Kidney glomerular epithelial cell (primary cell): ENCODE results near the gene SRRM3.
"Not testable (repeated sequence)": the region's sequence is repeated elsewhere in the genome, so short reads cannot be mapped to it uniquely, and the experiment has no call there.

ENCODE experiments used
- DNase-seq: peaks from one replicate; lab custom pipeline; 2025; lab: John Stamatoyannopoulos, UW

SRRM3 gene

DNA sequence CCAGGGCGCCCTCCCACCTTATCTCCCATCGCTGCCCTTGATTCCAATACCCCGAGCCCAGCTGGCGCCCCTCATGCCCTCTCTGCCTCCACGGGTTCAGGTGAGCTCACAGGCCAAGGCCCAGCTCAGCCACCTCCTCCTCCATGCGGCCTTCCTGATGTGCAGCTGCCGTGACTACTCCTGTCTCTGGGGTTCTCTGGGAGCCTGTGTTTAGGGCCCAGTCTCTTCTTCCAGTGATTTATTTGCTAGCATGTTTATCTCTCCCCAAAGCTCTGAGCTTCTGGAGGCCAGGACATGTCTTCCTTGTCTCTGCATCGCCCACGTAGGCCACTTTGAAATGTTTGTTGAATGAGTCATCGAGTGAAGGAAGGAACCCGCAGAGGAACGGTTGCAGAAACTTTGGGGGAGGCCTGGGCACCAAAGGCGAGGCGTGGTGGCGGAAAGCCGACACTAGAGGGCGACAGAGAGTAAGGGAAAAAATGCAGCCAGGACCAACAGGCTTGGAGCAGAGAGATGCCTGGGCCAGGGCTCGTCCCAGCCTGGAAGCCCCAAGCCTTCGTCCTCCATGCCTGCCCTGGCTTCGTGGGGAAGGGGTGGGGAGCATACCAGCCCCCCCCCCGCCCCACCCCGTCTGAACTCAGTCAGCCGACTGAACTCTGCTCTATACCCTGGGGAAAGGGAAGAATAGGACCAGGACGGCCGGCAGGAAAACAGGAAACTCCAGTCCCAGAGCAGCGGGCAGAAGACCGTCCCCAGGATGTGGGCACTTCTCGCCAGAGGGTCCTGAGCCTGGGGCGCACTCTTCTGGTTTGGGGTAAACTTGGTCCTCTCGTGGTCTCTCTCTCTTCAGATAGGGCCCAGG is 89.9 kb downstream of the SRRM3 start:
- peak; percentile 98 for DNase-seq

DNA sequence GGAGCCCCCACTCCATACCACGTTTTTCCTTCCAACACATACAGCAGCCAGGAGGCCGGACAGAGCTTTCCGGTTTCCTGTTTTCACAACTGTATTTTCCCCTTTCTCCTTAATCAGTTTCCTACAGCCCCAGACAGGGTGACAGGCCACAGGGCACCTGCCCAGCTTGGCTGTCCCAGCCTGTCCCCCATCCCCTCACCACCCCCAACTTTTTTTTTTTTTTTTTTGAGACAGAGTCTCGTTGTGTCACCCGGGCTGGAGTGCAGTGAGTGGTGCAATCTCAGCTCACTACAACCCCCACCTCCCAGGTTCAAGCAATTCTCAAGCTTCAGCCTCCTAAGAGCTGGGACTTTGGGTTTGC is 90.5 kb downstream of the SRRM3 start:
- no peak for DNase-seq

DNA sequence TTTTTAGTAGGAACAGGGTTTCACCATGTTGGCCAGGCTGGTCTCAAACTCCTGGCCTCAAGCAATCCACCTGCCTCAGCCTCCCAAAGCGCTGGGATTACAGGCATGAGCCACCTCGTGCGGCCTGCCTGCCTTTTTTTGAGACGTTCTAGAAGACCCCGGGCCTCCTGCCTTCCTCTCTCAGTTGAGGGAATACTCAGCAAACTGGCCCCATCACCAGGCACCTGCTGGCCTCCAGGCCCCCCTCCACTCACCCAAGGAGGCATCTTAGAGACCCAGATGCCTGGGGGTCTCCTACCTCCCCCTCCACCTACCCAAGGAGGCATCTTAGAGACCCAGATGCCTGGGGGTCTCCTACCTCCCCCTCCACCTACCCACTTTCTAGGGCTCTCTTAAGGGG is 91.2 kb downstream of the SRRM3 start:
- not testable (repeated sequence) for DNase-seq

DNA sequence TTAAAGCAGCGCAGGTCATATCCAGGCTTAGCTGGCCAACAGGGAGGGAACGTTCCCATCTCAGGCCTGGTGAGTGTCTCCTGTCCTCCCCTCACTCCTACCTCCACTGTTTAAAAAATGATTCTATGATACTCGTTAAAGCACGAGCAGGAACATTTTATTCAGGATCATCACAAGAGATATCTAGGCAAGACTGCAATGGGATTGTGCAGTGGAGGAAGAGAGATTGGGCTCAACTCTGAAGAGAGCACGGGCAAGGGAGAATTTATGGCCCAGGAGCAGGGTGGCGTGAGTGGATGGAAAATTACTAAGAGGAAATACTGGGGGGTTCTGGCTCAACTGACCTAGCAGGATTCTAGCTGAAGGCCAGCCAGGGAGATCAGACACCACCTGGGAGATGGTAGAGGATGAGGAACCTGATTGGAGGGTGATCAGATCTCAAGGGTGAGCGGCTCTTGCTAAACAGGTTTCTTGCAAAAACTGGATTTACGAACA is 91.8 kb downstream of the SRRM3 start:
- DNase-seq, result no peak

DNA sequence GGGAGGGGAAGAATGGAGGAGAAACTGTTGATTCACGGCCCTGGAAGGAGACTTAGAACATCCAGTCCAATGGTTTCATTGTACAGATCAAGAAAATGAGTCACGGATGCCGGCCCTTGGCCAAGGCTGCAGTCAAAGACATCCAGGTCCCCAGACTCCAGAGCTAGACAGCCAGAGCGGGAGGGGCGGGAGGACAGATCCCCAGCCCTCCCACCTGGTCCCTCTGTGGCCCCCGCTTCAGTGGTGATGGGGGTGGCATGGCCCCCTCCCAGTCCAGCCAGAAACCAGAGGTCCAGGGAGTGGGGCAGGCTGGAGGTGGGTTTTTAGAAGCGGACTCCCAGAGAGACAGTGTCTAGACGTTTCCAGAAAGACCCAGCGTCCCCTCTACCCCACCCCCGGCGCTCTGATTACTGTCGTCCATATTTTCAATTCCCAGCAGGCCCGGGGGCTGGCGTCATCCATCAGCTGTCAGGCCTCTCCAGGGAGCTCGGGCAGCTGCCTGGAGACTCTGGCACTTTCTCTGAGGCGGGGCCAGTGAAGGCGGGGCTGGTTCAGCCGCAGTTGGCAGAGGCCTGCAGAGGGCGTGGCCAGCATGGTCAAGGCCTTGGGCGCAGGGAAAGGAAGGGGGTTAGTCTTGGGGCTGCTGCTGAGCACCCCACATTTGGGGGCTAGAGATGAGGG is 92.8 kb downstream of the SRRM3 start:
- peak; percentile 82 for DNase-seq

DNA sequence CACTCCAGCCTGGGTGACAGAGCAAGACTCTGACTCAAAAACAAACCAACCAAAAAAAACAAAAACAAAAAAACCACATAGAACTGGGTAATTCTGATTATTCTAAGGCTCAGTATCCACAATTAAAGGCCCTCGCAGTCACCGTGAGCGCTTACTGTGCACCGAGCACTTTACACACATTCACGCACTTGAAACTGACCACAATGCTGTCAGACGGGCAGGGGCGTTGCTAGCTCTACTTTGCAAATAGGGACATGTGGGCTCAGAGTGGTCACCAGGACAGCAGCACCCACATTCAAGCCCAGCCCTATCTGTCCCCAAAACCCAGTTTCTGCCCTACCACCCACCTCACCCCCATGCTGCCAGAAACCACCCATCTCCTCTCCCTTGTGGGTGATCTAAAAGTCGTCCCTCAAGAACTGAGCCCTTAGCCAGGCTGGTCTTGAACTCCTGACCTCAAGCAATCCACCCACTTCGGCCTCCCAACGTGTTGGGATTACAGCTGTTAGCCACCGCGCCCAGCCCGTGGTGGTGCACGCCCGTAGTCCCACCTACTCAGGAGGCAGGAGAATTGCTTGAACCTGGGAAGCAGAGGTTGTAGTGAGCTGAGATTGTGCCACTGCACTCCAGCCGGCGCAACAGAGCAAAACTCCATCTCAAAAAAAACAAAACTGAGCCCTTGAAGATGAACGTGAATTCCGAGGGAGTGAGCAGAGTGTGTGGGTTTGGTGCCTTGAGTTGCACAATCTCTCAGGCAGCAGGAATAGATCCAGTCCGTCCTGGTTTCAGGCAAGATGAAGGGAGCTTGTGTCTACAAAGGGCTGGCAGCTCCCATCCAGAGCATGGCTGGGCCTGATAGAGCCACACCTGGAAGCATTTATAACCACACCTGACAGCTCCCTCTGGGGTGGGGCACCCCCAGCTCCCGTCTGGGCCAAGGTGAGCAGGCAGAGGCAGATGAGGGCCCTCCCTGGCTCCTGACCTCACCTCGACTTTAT is 95.3 kb downstream of the SRRM3 start:
- DNase-seq, result peak; percentile 78

DNA sequence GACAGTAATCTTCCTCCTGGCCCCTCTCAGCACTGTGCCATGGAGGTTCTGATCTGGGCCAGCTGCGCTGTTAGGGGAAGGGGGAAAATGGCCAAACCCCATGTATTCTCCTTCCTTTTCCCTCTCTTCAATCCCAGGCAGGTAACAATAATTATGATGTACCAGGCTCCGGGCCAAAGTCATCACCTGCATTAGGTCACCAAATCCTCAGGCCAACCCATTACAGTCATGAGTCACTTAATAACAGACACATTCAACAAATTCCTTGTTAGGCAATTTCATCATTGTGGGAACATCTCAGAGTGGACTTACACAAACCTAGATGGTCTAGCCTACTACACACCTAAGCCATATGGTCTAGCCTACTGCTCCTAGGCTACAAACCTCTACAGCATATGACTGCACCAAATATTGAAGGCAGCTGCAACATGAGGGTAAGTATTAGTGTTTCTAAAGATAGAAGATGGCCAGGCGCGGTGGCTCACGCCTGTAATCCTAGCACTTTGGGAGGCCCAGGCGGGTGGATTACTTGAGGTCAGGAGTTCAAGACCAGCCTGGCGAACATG is 98.6 kb downstream of the SRRM3 start:
- DNase-seq, result peak; percentile 93

DNA sequence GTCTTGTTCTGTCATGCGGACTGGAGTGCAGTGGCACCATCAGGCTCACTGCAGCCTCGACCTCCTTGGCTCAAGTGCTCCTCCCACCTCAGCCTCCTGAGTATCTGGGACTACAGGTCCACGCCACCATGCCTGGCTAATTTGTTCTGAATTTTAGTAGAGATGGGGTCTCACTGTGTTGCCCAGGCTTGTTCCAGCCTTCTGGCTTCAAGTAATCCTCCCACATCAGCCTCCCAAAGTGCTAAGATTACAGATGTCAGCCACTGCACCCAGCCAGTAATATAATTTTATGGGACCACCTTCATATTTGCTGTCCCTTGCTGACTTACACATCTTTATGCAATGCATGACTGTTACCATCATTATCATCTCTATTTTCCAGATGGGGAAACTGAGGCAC is 99.3 kb downstream of the SRRM3 start:
- no peak for DNase-seq

DNA sequence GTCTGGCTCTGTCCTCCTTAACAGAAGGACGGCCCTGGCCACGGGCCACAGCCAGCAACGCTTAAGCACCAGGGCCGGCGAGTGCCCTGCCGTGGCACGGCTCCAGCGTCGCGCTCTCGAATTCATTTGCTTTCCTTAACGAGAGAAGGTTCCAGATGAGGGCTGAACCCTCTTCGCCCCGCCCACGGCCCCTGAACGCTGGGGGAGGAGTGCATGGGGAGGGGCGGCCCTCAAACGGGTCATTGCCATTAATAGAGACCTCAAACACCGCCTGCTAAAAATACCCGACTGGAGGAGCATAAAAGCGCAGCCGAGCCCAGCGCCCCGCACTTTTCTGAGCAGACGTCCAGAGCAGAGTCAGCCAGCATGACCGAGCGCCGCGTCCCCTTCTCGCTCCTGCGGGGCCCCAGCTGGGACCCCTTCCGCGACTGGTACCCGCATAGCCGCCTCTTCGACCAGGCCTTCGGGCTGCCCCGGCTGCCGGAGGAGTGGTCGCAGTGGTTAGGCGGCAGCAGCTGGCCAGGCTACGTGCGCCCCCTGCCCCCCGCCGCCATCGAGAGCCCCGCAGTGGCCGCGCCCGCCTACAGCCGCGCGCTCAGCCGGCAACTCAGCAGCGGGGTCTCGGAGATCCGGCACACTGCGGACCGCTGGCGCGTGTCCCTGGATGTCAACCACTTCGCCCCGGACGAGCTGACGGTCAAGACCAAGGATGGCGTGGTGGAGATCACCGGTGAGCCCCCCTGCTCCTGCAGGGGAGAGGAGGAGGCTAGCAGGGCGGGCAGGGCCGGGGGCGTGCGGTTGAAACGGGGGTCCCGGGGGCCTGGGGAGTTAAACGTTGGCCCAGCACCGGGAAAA is 100.9 kb downstream of the SRRM3 start, which contains the start of gene HSPB1:
HSPB1 (plus strand) TSS at position 327 of the 855 bp plus-strand sequence; CDS start at position 367, 40 bp downstream.
- peak; percentile 85 for DNase-seq

DNA sequence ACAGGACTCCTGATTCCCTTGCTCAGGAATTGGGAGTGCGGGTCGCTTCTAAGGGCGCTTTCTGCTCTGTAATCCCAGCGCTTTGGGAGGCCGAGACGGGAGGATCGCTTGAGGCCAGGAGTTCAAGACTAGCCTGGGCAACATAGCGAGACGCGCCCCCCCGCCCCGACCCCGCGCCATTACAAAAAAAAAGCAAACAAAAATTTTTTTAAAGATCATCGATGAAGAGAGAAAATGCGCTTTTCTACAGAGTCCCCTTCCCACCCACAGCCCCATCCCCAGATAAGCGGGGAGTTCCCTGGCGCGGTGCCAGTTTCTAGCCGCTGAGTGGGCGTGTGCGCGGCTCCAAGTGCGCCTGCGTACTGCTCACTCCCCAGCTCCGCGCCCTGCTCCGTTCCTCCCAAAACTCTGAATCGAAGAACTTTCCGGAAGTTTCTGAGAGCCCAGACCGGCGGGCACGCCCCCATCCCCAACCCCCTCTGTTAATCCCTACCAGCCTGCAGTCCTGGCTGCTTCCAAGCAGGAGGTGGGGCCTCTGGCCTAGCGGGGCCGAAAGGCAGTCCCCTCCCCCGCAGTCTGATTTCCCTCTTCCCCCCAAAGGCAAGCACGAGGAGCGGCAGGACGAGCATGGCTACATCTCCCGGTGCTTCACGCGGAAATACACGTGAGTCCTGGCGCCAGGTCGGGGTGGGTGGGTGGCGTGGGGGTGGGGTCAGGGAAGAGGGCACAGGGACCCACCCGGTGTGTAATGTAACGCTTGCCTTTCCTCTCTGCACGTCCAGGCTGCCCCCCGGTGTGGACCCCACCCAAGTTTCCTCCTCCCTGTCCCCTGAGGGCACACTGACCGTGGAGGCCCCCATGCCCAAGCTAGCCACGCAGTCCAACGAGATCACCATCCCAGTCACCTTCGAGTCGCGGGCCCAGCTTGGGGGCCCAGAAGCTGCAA is 101.8 kb downstream of the SRRM3 start:
- peak; percentile 84 for DNase-seq

DNA sequence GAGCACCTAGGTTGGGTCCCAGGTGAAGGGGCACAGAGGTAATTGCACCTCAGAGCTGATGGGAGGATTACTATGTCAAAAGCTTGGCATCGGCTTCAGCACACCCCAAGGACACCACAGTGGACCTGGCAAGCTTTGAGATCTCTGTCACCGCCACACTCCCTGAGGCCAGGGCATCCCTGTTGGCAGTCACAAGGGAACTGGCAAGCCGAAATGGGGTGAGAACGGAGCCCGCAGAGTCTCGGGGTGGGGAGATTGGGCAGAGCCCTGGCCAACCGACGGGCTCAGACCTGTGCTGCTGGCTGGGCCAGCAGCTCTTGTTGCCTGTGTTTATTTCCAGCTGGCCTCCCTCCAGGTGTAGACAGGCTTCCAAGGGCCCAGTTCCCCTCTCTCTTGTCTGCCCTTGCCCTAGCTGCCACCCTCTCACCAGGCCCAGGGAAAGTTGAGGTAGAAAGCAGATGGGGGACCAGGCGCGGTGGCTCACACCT is 103.2 kb downstream of the SRRM3 start:
- no peak for DNase-seq

DNA sequence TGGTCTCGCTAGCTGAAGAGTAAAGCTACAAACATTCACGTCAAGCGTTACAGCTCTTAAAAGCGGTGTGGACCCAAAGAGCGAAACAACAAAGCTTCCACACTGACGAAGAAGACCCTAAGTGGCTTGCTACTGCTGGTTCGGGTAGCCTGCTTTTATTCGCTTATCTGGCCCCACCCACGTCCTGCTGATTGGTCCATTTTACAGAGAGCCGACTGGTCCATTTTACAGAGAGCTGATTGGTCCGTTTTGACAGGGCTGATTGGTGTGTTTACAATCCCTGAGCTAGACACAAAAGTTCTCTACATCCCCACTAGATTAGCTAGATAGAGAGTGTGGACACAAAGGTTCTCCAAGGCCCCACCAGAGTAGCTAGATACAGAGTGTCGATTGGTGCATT is 107.2 kb downstream of the SRRM3 start:
- not testable (repeated sequence) for DNase-seq

DNA sequence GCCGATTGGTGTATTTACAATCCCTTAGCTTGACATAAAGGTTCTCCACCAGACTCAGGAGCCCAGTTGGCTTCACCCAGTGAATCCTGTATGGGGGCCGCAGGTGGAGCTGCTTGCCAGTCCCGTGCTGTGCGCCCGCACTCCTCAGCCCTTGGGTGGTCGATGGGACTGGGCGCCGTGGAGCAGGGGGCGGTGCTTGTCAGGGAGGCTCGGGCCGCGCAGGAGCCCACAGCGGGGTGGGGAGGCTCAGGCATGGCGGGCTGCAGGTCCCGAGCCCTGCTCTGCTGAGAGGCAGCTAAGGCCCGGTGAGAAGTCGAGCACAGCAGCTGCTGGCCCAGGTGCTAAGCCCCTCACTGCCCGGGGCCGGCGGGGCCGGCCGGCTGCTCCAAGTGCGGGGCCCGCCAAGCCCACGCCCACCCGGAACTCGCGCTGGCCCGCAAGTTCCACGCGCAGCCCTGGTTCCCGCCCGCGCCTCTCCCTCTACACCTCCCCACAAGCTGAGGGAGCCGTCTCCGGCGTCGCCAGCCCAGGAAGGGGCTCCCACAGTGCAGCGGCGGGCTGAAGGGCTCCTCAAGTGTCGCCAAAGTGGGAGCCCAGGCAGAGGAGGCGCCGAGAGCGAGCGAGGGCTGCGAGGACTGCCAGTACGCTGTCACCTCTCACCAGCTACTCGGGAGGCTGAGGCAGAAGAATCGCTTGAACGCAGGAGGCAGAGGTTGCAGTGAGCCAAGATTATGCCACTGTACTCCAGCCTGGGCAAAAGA is 107.8 kb downstream of the SRRM3 start:
- DNase-seq, result not testable (repeated sequence)

DNA sequence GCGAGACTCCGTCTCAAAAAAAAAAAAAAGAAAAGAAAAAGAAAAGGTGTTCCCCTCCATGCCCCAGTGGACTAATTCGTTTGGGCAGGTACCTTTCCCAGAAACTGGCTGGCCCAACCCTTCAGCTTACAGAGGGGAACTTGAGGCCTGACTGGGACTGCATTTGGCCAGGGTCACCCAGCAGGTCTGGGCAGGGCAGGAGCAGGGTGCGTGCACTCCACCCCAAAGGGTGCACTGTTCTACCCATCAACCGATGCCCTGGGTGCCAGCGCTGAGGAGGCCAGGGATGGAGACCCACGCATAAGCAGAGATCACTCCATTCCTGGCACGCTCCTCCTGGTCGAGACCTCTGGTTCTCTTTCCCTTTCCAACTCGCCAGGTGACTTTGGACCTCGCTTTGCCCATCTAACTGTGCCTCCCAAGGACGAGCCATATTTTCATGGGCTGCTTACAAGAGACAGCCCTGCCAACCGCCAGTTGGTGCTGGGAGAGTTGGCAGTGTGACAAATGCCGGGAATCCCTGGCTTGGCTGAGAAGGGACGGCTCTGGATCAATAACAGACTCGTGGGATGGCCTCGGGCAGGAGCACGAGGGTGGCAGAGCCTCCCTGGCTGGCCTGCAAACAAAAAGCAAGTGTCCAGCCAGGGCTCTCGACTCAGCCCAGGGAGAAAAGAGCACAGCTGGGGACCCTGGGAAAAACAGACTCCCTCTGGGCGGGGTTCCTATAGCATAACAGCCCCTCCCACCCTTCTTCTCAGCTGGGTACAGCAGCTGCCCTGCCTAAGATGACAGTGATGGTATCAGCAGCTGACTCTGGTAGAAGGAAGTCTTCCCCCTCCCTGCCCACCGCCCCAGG is 108.6 kb downstream of the SRRM3 start:
- DNase-seq, result no peak

DNA sequence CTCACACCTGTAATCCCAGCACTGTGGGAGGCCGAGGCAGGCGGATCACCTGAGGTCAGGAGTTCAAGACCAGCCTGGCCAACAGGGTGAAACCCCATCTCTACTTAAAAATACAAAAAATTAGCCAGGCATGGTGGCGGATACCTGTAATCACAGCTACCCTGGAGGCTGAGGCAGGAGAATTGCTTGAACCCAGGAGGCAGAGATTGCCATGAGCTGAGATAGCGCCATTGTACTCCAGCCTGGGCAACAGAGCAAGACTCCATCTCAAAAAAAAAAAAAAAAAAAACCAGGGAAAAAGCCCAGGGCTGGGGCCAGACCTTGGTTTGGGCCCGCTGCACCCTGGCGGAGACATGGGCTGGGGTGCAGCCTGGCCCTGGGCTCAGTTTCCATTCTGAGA is 110.1 kb downstream of the SRRM3 start:
- not testable (repeated sequence) for DNase-seq

DNA sequence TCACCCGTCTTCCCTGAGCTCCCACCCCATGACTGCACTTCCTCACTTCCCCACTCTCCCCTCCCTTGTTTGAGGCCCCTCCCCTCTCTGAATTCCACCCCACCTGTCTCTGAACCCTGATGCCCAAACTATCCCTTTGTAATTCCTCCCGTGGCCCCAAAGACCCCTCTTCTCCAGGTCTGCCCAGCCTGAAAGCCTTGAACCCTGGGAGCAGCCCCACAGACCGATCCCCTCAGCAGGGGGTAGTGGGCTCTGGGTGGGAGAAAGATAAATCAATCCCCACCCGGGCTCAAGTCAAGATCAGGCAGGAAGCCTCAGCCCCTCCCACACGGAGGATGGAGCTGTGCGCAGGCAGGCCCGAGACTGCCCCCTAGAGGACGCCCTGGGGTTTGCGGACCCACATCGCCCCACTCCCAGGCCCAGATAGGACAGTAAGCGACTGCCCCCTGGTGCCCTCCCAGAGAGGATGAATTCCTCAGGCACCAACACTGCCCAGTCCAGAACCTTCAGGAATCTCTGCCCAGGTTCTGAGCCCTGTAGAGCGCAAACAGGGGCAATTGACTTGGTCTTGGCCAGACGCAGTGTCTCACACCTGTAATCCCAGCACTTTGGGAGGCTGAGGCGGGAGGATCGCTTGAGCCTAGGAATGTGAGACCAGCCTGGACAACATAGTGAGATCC is 112.5 kb downstream of the SRRM3 start:
- peak; percentile 86 for DNase-seq

DNA sequence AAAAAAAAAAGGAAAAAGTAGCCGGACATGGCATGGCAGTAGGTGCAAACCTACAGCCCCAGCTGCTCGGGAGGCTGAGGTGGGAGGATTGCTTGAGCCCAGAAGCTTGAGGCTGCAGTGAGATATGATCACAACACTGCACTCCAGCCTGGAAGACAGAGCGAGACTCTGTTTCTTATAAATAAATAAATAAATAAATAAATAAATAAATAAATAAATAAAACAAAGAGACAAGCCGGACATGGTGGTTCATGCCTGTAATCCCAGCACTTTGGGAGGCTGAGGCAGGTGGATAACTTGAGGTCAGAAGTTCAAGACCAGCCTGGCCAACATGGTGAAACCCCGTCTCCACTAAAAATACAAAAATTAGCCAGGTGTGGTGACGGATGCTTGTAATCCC is 113.0 kb downstream of the SRRM3 start:
- not testable (repeated sequence) for DNase-seq
